ENCODE measurements around the gene ERO1A.

DNA sequence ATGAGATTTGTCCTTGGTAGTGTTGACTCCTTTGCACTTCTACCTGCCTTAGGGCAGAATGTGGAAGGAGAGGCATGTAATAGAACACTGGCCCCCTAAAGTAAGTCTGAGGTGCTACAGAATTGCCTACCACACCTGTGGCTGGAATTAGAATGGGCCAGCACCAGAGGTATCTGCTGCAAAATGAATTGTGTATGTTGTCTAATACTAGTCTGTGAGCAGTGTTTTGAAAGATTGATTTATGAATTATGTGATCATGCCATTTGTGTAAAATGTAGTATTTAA is 28.9 kb upstream of the ERO1A start:
- TF ChIP-seq, protein P1, sequence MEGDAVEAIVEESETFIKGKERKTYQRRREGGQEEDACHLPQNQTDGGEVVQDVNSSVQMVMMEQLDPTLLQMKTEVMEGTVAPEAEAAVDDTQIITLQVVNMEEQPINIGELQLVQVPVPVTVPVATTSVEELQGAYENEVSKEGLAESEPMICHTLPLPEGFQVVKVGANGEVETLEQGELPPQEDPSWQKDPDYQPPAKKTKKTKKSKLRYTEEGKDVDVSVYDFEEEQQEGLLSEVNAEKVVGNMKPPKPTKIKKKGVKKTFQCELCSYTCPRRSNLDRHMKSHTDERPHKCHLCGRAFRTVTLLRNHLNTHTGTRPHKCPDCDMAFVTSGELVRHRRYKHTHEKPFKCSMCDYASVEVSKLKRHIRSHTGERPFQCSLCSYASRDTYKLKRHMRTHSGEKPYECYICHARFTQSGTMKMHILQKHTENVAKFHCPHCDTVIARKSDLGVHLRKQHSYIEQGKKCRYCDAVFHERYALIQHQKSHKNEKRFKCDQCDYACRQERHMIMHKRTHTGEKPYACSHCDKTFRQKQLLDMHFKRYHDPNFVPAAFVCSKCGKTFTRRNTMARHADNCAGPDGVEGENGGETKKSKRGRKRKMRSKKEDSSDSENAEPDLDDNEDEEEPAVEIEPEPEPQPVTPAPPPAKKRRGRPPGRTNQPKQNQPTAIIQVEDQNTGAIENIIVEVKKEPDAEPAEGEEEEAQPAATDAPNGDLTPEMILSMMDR (optimal IDR thresholded peaks at IDR 0.05 in 1 of 3, IDR thresholded peaks at IDR 0.05 in 1 of 3, conservative IDR thresholded peaks at IDR 0.05 in 1 of 3; ENCODE audit: extremely low read depth in 1 of 3, insufficient read depth in 2 of 3, low read length in 3 of 3), result no peak
- no peak for TF ChIP-seq EZH2 (IDR thresholded peaks at IDR 0.05; ENCODE audit: low read length)
